Measurements from ENCODE around the gene TBC1D1. TPM values are rescaled to one million over a fixed set of nuclear protein-coding genes. Genes with fewer than 3 reads are reported as not detected.

The TBC1D1 gene
- total RNA-seq, 4 donors from 2014 or later = 111 to 176 (median 142) TPM

DNA sequence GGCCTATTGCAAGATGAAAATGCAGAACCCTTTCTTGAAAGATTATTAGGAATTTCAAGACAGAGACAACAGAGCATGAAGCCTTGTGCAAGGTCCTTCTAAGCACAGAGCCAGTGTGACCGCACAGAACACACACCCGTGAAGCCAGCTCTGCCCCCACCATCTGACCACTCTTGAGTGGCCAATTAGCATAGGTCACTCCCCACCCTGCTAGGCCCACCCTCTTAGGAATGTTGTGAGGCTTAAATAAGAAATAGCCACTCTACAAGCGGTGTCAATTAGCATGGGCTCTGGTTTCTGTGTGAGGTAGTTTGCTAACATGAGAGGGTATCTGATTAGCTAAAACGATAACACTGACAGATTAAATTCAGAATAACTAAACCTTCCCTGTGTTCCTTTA, 222.2 kb downstream of the TBC1D1 start:
- ATAC-seq (no peak), DNase-seq (no peak)
- Histone ChIP-seq H3K4me3 (no peak overlapping the region), H3K27me3 (no peaks in the 10 kb centered on the region), H3K36me3 (peaks cover 0 to 33% of the 10 kb centered on the region in 2 donors), H3K9me3 (no peaks in the 10 kb centered on the region), H3K27ac (no peak overlapping the region), H3K4me1 (peaks cover 11 to 12% of the 10 kb centered on the region in 2 donors)
- TF ChIP-seq POLR2A (IDR thresholded peaks at IDR 0.05) = no peak
- TF ChIP-seq, protein P1, sequence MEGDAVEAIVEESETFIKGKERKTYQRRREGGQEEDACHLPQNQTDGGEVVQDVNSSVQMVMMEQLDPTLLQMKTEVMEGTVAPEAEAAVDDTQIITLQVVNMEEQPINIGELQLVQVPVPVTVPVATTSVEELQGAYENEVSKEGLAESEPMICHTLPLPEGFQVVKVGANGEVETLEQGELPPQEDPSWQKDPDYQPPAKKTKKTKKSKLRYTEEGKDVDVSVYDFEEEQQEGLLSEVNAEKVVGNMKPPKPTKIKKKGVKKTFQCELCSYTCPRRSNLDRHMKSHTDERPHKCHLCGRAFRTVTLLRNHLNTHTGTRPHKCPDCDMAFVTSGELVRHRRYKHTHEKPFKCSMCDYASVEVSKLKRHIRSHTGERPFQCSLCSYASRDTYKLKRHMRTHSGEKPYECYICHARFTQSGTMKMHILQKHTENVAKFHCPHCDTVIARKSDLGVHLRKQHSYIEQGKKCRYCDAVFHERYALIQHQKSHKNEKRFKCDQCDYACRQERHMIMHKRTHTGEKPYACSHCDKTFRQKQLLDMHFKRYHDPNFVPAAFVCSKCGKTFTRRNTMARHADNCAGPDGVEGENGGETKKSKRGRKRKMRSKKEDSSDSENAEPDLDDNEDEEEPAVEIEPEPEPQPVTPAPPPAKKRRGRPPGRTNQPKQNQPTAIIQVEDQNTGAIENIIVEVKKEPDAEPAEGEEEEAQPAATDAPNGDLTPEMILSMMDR (IDR thresholded peaks at IDR 0.05 in 4 of 5, conservative IDR thresholded peaks at IDR 0.05 in 1 of 5) = no peak
- in situ Hi-C loops (cut with MboI; ENCODE audit: low sequenced_read_pairs in 4 of 4) (no loop called here), intact Hi-C loops (cut with DNase I; ENCODE audit: low total_unique reads) (no loop called here)

DNA sequence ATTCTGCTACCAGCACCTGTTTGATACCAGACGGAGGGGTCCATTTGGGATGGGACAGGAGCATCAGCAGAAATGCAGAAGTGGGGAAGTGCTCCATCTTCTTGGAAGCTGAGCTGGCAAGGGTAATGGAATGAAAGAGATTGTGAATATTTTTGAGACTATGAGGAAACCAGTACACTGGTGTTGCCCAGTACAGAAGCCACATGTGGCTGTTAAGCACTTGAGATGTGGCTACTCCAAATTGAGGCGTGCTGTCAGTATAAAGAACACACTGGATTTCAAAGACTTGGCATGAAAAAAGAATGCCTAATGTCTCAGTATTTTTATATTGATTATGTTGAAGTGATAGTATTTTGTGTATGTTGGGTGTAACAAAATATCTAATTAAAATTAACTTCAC, 222.7 kb downstream of the TBC1D1 start:
- DNase-seq (no peak), ATAC-seq (no peak)
- Histone ChIP-seq H3K4me3 (no peak overlapping the region), H3K27me3 (no peaks in the 10 kb centered on the region), H3K36me3 (peaks cover 0 to 33% of the 10 kb centered on the region in 2 donors), H3K4me1 (peaks cover 11 to 12% of the 10 kb centered on the region in 2 donors), H3K9me3 (no peaks in the 10 kb centered on the region), H3K27ac (no peak overlapping the region)
- intact Hi-C loops (cut with DNase I; ENCODE audit: low total_unique reads) (no loop called here), in situ Hi-C loops (cut with MboI; ENCODE audit: low sequenced_read_pairs in 4 of 4) (no loop called here)
- TF ChIP-seq, protein P1 (IDR thresholded peaks at IDR 0.05 in 4 of 5, conservative IDR thresholded peaks at IDR 0.05 in 1 of 5) = no peak
- no peak for TF ChIP-seq POLR2A (IDR thresholded peaks at IDR 0.05)

DNA sequence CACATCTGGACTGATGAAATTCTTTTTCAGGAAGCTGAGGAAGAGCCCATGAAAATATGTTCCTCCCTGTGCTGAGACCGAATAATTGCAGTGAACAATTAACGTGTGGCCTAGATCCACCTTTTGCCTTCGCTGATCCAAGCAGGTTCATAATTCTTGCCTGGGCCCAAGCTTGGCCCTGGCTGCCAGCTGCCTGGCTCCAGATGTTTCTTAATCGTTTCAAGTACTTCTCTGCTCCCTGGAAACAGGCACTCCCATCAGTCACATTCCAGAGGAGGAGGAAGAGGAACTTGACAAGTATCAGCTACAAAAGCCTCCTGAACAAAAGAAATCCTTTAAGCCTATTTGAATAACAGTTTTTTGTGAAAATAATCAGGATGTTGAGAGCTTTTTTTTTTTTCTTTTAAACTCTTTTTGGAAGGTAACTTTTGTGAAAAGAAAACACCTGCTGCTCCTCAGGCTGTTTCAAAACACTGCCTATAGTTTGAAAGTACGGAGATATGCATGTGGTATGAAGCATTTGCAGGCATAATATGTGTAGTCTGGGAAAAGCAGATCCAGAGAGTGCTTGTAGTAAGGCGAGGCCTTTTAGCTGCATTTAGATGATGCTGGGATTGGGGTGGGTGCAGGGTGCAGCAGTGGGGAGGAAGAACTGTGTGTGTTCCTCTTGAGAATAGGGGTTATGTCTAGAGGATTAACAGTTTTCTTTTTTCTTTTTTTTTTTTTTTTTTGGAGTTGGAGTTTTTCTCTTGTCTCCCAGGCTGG, 223.7 kb downstream of the TBC1D1 start:
- Histone ChIP-seq H3K4me1 (peaks cover 11 to 12% of the 10 kb centered on the region in 2 donors), H3K27ac (peak overlapping the region in 1 of 4 donors; percentile 13), H3K27me3 (no peaks in the 10 kb centered on the region), H3K4me3 (no peak overlapping the region), H3K9me3 (no peaks in the 10 kb centered on the region), H3K36me3 (peaks cover 0 to 31% of the 10 kb centered on the region in 2 donors)
- TF ChIP-seq, protein P1 (IDR thresholded peaks at IDR 0.05 in 4 of 5, conservative IDR thresholded peaks at IDR 0.05 in 1 of 5) = no peak
- TF ChIP-seq POLR2A (IDR thresholded peaks at IDR 0.05) = no peak
- DNase-seq (no peak), ATAC-seq (peak in 1 of 2 donors; percentile 42)
- in situ Hi-C loops (cut with MboI; ENCODE audit: low sequenced_read_pairs in 4 of 4) (no loop called here), intact Hi-C loops (cut with DNase I; ENCODE audit: low total_unique reads) (no loop called here)

DNA sequence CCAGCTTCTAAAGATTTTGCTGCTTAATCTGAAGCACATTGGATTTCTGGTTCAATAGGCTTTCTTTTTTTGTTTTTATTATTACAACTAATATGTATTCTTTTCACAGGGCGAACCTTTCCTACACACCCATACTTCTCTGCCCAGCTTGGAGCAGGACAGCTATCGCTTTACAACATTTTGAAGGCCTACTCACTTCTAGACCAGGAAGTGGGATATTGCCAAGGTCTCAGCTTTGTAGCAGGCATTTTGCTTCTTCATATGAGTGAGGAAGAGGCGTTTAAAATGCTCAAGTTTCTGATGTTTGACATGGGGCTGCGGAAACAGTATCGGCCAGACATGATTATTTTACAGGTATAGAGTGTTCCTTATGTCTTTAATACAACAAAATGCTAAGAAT, 224.7 kb downstream of the TBC1D1 start:
- in situ Hi-C loops (cut with MboI; ENCODE audit: low sequenced_read_pairs in 4 of 4) (no loop called here), intact Hi-C loops (cut with DNase I; ENCODE audit: low total_unique reads) (no loop called here)
- no peak for DNase-seq
- Histone ChIP-seq H3K9me3 (no peaks in the 10 kb centered on the region), H3K27me3 (no peaks in the 10 kb centered on the region), H3K36me3 (peaks cover 0 to 41% of the 10 kb centered on the region in 2 donors), H3K27ac (no peak overlapping the region), H3K4me1 (peaks cover 11 to 16% of the 10 kb centered on the region in 2 donors), H3K4me3 (no peak overlapping the region)
- ATAC-seq = no peak
- TF ChIP-seq, protein P1 (IDR thresholded peaks at IDR 0.05 in 4 of 5, conservative IDR thresholded peaks at IDR 0.05 in 1 of 5) = no peak
- no peak for TF ChIP-seq POLR2A (IDR thresholded peaks at IDR 0.05)
